ENCODE results near the gene NOS3.
A peak's percentile ranks its signal among the peaks of the same experiment; 100 is the strongest.

Gene NOS3

DNA sequence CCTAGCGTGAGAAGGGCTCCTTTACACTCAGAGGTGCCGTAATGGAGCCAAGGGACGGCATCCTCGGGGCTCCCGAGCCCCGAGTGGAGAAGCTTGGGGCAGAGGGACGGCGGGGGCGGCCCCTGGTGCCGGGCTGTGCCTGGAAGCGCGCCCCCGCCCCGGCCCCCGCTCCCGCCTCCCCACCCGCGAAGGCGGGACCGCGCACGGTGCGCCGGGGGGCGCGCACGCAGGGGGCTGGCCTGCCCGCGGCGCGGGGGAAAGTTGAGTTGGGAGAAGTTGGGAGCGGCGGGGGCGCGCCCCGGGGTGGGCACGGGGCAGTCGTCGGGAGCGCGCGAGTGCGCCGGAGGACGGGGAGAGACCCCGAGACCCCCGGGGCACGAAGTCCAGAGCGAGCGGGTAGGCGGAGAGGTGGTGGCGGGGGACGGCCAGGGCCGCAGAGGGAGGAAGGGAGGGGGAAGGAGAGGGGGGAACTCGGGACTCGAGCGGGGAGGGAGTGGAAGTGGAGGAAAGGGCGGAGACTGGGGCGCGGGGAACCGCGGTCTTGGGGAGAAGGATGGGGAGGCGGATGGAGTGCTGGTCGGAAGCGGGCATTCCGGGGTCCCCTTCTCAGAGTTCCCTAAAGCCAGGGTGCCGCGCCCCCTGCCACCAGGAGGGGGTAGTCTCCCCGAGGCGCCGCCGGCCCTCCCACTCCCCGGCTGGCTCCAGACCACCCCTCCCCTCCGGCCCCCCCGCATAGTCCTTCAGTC lies 68.7 kb downstream of the NOS3 start, which contains the start of gene SLC4A2:
Gene SLC4A2, plus strand, starts transcription at position 223 of the 746 bp plus-strand sequence. CDS start 2,399 bp downstream, outside the sequence.
- DNase-seq (ENCODE audit: low read depth): no peak
- H3K4me3 ChIP-seq (ENCODE audit: low read depth, low read length): peak within 1 kb of the TSS; percentile 90
- TF ChIP-seq, protein P1, sequence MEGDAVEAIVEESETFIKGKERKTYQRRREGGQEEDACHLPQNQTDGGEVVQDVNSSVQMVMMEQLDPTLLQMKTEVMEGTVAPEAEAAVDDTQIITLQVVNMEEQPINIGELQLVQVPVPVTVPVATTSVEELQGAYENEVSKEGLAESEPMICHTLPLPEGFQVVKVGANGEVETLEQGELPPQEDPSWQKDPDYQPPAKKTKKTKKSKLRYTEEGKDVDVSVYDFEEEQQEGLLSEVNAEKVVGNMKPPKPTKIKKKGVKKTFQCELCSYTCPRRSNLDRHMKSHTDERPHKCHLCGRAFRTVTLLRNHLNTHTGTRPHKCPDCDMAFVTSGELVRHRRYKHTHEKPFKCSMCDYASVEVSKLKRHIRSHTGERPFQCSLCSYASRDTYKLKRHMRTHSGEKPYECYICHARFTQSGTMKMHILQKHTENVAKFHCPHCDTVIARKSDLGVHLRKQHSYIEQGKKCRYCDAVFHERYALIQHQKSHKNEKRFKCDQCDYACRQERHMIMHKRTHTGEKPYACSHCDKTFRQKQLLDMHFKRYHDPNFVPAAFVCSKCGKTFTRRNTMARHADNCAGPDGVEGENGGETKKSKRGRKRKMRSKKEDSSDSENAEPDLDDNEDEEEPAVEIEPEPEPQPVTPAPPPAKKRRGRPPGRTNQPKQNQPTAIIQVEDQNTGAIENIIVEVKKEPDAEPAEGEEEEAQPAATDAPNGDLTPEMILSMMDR (IDR thresholded peaks at IDR 0.05; ENCODE audit: control insufficient read depth, extremely low read depth, insufficient read depth): peak; percentile 29; the same call in 1 of the 2 replicates

DNA sequence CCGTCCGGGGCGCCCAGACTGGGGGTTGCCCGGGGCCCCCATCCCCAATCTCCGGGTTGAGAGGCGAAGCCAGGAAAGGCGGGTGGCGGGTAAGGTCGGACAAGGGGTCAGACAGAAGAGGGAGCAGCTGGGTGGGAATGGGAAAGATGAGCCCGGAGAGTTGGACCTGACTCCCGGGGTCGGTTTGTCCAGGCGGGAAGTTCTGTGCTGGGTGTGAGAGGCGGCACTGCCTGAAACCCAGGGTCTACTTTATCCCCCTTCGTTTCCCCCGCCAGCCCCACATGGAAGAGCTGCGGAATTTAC lies 69.2 kb downstream of the NOS3 start:
- no peak for DNase-seq (ENCODE audit: low read depth)
- H3K4me3 ChIP-seq (ENCODE audit: low read depth, low read length): peak overlapping the region; percentile 90
- TF ChIP-seq, protein P1 (IDR thresholded peaks at IDR 0.05; ENCODE audit: control insufficient read depth, extremely low read depth, insufficient read depth): no peak

DNA sequence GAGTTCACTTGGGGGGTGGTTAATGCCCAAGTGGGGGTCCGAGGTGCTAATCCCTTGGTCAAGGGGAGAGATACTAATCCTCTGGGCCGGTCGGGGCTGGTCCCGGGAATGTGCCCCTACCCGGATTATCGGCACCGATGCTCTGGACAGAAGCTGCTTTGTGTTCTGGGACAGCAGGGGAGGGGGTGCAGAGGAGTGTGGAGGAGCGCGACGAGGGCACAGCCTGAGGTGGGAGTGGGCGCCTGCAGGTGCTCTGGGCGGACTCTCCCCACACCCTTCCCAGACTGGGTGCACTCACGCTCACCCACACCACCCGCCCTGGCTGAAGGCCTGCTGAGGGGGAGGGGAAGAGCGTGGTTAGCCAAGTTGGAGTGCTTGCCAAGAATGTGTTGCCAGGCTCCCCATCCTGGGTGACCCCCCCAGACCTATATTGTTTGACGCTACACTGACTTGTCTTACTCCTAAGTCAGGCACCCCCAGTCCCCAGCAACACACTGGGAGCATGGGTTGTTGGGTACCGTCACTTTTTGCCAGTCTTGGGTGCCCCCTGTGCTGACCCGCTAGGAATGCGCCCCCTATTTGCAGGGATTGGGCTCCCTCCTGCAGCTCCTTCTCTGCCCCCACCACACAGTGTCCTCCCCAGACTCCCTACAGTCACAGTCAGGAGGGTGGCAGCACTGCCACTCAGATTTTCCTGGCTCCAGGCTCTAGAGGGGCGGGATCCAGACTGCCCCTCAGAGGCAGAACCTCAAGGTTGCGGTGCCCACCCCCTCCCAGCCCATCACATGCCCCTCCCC lies 69.8 kb downstream of the NOS3 start:
- TF ChIP-seq, protein P1 (IDR thresholded peaks at IDR 0.05; ENCODE audit: control insufficient read depth, extremely low read depth, insufficient read depth): no peak
- DNase-seq (ENCODE audit: low read depth): no peak
- H3K4me3 ChIP-seq (ENCODE audit: low read depth, low read length): peak overlapping the region; percentile 90

DNA sequence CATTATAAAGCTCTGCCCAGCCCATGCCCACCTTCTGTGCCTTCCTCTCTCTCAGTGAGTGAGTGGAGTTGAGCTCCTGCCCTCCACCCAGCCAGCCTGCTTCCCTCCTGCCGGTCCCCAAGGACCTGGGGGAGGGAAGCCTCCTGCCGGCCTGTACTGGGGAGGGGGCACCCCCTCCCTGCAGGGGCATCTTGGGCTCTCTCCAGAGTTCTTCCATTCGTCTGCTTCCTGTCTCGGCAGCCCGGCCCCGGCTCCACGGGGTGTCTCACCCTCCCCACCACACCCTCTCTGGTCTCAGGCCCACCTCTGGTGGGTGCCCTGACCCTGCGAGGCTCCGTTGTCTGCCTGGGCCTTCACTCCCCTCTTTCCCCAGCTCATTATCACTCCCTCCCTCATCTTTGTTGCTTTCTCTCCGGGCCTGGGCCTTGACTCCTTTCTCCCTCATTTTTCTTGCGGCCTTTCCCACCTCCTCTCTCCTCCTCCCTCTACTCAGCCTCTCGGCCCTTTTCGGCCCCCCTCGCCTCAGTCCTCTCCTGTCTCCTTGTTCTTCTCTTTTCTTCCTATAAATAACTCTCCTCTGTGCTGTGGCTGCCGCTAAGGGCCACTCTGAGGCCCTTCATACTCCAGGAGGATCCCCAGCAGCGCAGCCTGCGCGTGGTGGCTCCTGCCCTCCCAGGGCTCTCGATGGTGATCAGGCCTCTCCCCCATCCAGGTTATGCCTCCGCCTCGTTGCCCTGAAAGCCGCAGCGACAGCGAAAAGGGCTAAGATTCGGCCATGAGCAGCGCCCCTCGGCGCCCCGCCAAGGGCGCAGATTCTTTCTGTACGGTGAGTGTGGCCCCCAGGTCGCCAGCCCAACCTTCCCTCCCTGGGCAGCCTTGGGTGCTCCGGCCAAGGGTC lies 70.6 kb downstream of the NOS3 start:
- H3K4me3 ChIP-seq (ENCODE audit: low read depth, low read length): no peak overlapping the region
- no peak for DNase-seq (ENCODE audit: low read depth)
- TF ChIP-seq, protein P1 (IDR thresholded peaks at IDR 0.05; ENCODE audit: control insufficient read depth, extremely low read depth, insufficient read depth): no peak

DNA sequence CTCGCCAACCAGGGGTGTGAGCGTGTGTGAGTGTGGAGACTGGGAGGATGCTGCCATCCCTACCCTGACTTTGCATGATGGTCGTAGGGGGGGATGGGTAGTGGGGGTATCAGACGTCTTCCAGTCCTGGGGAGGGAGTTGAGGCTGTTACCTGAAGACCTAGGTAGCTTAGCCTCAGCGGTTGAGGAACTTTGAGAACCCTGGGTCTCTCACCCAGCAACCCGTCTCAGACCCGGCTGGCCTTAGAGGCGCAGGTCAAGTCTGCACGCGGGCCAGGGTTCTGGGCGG lies 71.2 kb downstream of the NOS3 start:
- no peak overlapping the region for H3K4me3 ChIP-seq (ENCODE audit: low read depth, low read length)
- TF ChIP-seq, protein P1 (IDR thresholded peaks at IDR 0.05; ENCODE audit: control insufficient read depth, extremely low read depth, insufficient read depth): no peak
- DNase-seq (ENCODE audit: low read depth): no peak

DNA sequence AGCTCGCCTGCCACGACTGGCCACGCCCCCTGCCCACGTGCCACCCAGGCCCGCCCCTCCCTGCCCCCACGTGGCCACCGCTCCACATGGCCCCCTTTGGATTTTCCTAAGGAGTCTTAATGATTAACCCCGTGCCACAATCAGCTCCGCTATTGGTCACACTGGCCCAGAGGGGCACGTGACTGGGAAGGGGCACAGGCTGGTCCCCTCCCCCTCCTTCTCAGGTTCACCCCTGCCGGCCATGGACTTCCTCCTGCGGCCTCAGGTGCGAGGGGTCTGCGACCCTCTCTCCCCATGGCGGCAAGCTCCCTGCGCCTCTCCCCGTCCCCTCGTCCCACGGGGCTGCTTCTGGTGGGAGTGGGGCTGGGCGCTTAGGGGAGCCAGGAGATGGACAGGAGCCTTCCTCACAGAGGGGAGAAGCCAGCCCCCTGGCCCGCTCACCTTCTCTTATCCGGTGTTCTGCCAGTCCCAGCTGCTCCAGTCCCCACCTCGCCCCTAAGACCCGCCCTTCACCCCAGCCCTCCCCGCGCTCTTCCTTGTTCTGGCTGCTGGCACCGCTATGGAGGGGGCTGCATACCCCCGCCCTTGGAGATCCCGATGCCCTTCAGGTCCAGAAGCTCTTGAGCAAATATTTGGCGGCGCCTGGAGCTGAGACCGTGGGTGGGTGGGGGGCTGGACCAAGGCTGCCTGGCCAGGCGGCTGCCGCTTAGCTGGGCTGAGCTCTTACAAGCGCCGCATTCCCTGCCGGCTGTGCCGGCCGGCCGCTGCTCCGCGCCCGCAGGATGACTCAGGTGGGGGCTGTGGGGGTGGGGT lies 71.8 kb downstream of the NOS3 start:
- no peak for DNase-seq (ENCODE audit: low read depth)
- H3K4me3 ChIP-seq (ENCODE audit: low read depth, low read length): no peak overlapping the region

More for the DNA sequence above, 71.8 kb downstream of the NOS3 start:
- TF ChIP-seq, protein P1 (IDR thresholded peaks at IDR 0.05; ENCODE audit: control insufficient read depth, extremely low read depth, insufficient read depth): no peak
